NCI-H128 (cell line): ENCODE results near the gene PTPRD.

Source experiments
- DNase-seq: peaks from one replicate; lab custom pipeline; 2025; ENCODE audit not compliant: unreplicated experiment; lab: John Stamatoyannopoulos, UW

Gene PTPRD

DNA sequence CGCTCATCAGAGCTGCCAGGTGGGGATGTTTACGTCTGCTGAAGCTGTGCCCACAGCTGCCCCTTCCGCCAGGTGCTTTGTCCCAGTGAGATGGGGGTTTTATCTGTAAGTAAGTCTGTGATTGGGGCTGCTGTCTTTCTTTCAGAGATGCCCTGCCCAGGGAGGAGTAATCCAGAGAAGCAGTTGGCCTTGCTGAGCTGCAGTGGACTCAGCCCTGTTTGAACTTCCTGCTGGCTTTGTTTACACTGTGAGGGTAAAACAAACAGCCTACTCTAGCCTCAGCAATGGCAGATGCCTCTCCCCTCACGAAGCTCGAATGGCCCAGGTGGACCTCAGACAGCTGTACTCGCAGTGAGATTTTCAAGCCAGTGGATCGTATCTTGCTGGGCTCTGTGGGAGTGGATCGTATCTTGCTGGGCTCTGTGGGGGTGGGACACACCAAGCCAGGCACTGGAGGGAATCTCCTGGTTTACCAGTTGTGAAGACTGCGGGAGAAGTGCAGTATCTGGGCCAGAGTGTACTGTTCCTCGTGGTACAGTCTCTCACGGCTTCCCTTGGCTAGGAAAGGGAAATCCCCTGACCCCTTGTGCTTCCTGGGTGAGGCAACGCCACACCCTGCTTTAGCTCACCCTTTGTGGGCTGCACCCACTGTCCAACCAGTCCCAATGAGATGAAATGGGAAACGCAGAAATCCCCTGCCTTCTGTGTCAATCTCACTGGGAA, 2283.1 kb downstream of the PTPRD start:
- no peak for DNase-seq

DNA sequence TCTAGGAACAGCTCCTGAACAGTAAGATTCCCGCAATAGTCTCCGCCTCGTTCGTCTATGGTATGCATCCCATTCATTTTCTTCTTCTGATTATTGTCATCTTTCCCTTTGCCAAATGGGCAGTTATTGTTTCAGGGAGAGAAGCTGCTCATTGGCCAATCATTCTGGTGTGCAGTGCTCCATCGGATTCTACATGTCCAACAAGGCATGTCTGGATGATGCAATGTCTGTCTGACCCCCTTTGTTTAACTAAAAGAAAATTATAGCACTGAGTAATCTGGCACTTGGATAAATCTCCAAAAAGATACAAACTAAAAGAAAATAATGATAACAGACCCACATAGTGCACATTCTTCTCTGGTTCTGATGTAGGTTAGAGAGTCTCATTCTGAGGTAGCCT, 2297.6 kb downstream of the PTPRD start:
- no peak for DNase-seq

DNA sequence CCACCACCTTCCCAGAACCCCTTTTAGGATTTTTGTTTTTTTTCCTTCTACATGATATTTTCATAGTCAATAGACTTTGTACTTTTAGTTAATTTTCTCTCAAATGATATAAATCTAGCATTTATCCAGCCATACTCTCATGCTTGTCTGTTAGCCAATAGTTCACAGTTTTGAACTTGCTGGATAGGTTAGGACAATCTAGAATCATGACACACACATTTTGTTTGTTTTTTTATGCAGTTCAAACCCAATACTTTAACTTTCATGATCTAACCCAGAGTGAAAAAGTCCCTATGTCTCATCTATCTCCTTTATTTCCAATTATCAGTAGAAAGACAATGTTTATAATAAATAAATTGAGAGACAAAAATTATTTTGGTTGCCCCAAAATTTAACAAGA, 2303.5 kb downstream of the PTPRD start:
- DNase-seq: no peak

DNA sequence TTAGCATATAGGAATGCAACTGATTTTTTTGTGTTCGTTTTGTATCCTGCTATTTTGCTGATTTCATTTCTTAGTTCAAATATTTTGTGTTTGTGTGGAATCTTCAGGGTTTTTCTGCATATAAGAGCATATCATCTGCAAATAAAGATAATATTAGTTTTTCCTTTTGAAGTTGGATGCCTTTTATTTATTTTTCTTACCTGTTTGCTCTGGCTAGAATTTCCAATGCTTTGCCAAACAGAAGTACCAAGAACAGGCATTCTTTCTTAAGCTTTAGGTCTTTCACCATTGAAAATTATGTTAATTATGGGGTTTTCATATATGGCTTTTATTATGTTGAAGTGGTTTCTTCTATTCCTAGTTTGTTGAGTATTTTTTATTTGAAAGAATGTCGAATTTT, 2308.1 kb downstream of the PTPRD start:
- no peak for DNase-seq

DNA sequence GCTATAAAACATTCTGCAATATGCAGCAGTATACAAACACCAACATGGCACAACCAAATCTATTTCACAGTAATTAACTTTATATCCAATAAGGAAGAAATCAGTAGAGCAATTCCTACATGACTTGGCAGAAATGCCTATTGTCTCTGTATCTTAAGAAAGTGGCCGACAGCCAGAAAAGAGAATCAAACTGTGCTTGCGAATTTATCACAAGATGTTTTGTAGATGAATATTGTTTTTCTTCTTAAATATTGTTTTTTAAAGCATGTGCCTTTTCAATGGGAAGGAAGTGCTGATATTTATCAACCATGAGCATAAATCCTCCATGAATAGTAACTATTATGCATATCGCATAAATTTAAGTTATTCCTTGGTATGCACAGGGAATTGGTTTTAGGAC, 2311.5 kb downstream of the PTPRD start:
- no peak for DNase-seq

DNA sequence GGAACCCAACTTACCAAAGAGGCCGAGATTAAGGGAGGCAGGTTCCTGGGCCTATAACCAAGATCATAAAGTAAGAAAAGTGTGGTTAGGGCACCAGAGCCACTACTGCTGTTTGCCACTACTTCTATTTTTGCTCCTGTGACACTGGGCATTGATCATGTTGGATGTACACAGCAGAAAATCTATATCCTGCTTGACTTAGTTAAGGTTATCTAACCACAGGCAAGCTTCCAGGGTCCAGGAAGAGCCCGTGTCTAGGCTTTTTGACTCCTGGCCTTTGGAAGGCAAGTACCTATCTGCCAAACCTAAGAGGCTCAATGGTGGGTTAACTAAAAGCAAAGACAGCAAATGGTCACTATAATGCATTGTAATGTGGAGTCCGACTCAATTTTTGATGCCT, 2315.8 kb downstream of the PTPRD start:
- DNase-seq: no peak

DNA sequence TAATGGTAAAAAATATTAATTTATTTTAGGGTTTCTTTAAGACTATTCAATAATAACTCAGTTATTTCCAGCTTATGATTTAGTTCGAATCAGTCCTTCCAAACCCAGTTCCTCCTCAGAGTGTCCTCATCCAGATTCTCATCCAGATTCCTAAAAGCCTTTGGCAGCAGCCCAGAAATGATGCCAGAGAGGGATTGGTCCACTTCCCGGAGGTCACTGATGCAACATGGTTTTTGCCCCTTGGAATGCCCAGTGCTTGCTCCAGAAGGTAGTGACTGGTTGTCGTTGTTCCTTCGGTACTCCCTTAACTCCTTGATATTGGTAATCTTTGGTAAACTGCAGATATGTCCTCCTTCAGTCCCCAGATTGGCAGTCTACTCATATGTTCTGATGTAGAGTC, 2320.1 kb downstream of the PTPRD start:
- no peak for DNase-seq

DNA sequence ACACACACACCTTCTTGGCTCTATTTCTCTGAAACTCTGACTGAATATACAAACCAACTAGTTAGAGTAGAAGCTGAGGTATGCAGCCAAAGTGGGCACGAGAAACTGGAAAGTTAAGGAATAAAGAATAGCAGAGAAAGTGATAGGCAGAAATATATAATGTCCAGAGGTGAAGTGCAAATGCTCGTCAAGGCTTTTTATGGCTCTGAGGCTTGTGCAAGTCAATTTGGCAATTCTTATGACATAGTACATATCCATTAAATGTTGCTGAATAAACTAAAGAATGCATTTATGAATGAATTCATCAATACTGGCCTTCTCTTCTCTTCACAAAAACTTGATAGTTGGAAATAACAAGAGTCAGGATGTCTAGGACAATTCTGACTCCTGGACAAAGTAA, 2323.1 kb downstream of the PTPRD start:
- DNase-seq: no peak

DNA sequence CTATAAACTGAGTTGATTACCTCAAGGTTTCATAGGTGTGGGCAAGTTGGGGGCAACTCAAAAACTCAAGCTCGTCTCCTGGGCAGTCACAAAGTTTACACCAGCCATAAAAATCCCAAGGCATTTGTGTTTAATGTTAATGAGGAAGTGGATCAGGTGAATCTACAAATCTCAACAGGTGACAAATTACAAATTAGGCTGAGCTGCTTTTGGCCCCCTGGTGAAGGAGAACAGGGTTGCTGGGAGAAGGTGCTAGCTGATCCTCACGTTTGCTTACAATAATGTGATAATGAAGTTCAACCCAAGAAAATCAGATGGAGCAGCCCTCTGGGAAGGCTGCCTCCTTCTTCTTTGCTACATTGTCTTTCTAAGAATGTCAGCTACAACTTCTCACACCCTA, 2324.8 kb downstream of the PTPRD start:
- no peak for DNase-seq

DNA sequence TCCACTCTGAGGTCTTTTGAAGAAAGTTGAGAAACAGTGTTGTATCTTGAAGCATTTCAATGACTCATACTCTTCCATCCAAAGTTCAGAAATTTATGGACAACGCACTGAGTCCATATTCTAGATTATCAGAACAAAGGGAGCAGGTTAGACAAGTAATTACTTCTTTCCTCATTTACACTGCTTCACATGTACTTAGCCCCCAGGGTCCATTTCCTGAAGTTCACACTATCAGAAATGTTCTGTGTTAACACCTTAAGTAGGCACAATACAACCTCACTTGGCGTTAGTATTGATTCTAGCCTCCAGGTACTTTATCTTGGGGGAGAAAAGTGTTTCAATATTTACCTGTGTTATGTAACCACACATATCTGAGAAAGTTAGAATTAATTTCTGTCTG, 2325.3 kb downstream of the PTPRD start:
- no peak for DNase-seq

DNA sequence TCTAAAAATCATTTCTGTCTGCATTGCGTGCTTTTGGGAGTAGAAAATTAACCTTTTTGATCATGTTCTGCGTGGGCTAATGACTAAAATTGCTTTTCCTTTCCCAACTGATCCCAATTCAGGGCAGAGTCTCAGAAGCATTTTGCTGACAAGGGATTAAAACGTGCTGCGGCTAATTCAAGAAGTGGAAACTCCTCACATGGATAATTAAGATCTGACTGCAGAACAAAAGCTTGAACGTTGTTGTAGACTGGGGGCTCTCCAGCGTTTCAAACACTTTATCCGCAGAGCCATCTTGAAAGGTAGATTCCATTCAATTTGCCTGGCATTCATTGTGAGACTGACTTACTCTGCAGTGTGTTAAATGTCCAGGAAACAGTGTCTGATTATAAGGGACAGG, 2327.9 kb downstream of the PTPRD start:
- no peak for DNase-seq

DNA sequence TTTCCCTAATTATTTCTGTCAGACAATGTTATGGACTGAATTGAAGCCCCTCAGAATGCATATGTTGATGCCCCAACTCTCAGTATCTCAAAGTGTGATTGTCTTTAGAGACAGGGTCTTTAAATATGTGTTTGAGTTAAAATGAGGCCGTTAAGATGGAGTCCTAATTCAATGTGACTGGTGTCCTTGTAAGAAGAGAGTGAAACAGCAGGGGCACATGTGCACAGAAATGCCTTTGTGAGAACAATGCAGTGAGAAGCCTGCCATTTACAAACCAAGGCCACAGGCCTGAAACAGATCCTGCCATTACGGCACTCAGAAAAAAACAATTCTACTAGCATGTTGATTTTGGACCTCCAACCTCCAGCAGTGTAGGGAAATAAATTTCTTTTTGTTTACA, 2330.3 kb downstream of the PTPRD start:
- DNase-seq: no peak

DNA sequence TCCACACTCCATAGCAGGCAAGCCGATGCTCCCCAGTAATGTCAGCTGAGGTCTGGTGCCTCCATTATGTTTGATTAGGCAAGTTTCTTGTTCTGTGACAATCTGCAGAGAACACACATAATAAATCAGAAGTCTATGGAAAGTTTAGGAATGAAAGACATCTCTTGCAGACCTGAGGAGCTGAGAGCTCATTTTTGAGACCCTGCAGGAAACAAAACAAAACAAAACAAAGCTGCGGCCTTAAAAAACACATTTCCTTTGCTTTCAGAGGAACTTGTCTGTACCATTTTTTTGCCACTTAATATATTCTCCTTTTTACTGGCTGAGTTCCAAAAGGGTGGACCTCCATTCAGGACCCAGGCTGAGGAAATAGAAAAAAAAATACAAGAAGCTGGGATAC, 2332.0 kb downstream of the PTPRD start:
- DNase-seq: no peak

DNA sequence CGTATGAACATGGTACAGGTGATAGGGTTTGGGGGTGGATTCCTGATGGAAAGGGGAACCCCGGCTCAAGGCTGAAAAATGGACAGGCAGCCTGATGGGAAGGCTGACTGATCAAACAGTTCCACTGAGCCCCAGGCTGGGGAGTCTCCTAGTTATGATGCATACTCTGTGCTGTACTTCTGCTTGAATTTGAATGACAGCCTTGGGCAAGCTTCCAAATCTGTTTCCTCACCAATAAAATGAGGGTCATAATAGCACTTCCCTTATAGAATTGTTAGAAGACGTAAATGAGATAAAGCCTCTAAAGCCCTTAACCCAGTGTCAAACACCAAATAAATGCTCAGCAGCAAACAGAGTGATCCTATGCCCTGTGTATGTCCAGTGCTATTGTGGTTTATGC, 2334.8 kb downstream of the PTPRD start:
- DNase-seq: no peak

DNA sequence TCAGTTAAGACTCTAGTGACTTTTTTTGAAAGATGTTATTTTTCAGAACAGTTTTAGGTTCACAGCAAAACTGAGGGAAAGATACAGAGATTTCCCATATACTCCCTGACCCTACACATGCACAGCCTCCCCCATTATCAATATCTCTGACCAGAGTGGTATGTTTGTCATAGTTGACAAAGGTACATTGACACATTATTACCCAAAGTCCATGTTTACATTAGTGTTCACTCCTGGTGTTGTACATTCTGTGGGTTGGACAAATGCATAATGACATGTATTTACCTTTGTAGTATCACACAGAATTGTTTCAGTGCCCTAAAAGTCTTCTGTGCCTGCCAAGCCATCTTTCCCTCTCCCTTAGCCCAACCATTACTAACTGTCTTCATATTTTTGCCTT, 2342.6 kb downstream of the PTPRD start:
- DNase-seq: no peak

DNA sequence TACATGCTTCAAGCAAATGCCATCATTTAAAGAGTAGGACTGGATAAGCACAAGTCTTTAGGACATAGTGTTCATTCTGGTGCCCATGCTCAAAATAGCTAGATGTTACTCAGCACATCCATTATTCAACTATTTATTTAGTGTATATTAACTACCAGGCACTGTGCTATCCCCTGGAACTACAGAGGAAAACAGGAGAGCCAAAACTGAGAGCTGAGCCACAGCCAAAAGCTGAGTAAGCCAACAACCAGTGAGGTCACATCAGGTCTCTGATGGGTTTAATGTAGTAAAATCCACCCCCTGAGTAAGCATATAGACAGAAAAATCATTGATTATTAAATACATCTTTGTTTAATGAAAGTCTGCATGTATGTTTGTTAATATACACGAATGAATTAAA, 2343.9 kb downstream of the PTPRD start:
- DNase-seq: no peak

DNA sequence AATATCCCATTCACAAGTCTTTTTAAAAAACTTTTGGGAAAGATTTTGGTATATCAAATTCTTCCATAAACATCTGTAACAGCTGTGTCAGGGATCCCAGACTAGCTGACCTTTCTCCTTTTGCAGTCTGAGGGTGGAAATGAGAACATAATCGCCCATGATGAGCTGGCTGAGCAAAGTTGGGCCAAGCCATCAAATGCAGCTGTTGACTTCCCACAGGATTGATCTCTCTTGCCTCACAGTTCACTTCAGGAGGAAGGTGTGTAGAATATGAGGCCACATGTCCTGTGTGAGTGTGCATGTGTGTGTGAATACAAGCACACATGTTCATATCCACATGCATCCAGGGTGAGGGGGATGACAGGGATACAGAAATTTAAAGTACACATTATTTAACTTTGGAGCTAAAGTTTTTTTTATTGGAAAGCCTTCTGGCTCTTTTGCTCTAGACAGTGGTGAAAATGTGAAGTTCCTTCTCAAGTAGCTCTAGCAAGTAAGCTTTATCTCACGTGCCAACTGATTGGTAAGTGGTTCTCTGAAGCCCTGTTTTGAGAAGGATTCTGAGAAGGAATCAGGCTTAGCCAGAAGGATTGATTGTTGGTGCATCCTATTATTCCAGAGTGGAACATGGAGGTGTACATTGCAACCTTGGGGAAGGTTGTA, 2344.5 kb downstream of the PTPRD start:
- no peak for DNase-seq

DNA sequence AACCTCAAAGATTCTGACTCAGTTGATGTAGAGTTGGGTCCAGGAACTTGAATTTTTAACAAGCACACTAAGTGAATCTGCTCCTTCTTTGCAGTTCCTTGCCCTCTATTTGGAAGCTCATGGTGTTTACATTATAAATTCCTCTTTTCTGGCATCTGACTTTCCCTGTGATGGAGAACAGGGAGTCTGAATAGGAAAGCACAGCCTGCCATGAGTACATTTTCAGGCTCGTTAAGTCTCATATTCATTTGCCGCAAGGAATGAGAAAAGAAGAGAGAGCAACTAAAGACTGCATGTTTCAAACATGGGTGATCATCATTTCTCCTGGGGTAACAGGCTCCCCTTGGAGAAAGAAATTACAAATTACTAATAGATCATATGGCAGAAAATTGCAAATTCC, 2345.2 kb downstream of the PTPRD start:
- DNase-seq: no peak

DNA sequence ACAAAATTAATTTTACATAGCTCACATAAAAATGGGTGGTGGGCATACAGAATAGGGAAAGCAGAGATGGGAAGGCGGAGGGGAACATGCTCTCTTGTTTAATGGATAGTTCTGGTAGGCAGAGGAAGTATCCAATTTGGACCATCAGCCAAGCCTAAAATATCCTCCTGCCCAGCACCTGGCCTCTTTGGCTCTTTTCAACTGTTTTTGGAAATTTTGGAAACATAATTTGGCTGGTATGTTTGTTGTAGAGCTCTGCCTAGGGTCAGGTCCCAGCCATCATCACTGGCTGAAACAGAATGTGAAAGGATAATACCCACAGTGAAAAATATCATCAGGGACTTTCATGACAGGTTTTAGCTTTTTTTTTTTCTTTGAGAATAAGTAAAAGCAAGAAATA, 2345.9 kb downstream of the PTPRD start:
- DNase-seq: no peak

DNA sequence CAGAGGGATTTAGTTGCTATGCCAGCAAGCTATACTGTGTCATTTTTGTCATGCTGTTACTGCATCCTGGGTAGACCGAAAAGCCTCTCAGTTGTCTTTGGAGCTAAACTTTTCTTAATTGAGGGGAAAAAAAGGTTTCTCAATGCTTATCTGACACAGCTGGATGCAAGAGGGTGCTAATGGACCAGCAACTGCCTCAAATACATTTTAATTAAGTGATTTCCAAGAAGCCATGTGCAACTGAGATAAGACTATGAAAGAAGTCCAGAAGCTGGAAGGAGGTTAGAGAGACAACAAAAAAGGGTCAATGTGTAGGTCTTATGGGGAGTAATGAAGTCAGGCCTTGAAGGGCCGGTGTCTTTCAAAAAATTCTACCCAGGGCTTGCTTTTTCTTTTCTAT, 2347.5 kb downstream of the PTPRD start:
- no peak for DNase-seq
